ENCODE results near the gene CHST4. TPM values are rescaled to one million over a fixed set of nuclear protein-coding genes. Genes with fewer than 3 reads are reported as not detected.

Gene CHST4
- polyA plus RNA-seq, 1 donor from 2014 or later: not detected

- no peak overlapping the region for H3K4me3 ChIP-seq (ENCODE audit: low read length)
- no peak overlapping the region for H3K9ac ChIP-seq (ENCODE audit: low read length)
- no peaks in the 10 kb centered on the region for H3K9me3 ChIP-seq (ENCODE audit: low read length)
- no peaks in the 10 kb centered on the region for H3K79me2 ChIP-seq (replicated peaks; ENCODE audit: insufficient read depth, low read length)
- no peaks in the 10 kb centered on the region for H3K9me2 ChIP-seq (ENCODE audit: insufficient read depth, low read length)
- no peak overlapping the region for H3K27ac ChIP-seq (ENCODE audit: low read length)
- no peaks in the 10 kb centered on the region for H4K20me1 ChIP-seq (ENCODE audit: insufficient read depth)
- no peak for TF ChIP-seq TAF1 (IDR thresholded peaks at IDR 0.05; ENCODE audit: low read depth)
- no peak for TF ChIP-seq POLR2AphosphoS5 (IDR thresholded peaks at IDR 0.05)
- no peak for TF ChIP-seq EP300 (conservative IDR thresholded peaks at IDR 0.05; ENCODE audit: poor library complexity, severe bottlenecking)
- no peak for TF ChIP-seq CTCF (IDR thresholded peaks at IDR 0.05; ENCODE audit: poor library complexity, severe bottlenecking)
- TF ChIP-seq REST (IDR thresholded peaks at IDR 0.05; ENCODE audit: borderline replicate concordance): no peak
- no peak for TF ChIP-seq MXI1 (conservative IDR thresholded peaks at IDR 0.05; ENCODE audit: poor library complexity, severe bottlenecking)
- no peak for TF ChIP-seq RAD21 (conservative IDR thresholded peaks at IDR 0.05)
- no peak for TF ChIP-seq EZH2 (IDR thresholded peaks at IDR 0.05; ENCODE audit: borderline replicate concordance, insufficient read depth, low read length, poor library complexity, severe bottlenecking)
- TF ChIP-seq SMC3 (conservative IDR thresholded peaks at IDR 0.05; ENCODE audit: poor library complexity): no peak
- H3F3A ChIP-seq (ENCODE audit: insufficient read depth, low read length, poor library complexity, severe bottlenecking): no peaks in the 10 kb centered on the region
- no peak overlapping the region for H3K4me2 ChIP-seq (ENCODE audit: low read length)
- H3K36me3 ChIP-seq (ENCODE audit: insufficient read depth, low read length): no peaks in the 10 kb centered on the region
- no peak overlapping the region for H2AFZ ChIP-seq (ENCODE audit: low read depth, low read length)
- no peaks in the 10 kb centered on the region for H3K27me3 ChIP-seq (ENCODE audit: insufficient read depth, low read depth, low read length)
Observed at GRCh38 chr16:71542377-71542776, 16.2 kb downstream of the CHST4 start.

GRCh38 chr16:71547168-71547567 lies 20.9 kb downstream of the CHST4 start:
- H3F3A ChIP-seq (ENCODE audit: insufficient read depth, low read length, poor library complexity, severe bottlenecking): no peaks in the 10 kb centered on the region
- H3K27me3 ChIP-seq (ENCODE audit: insufficient read depth, low read depth, low read length): no peaks in the 10 kb centered on the region
- no peak for TF ChIP-seq MXI1 (conservative IDR thresholded peaks at IDR 0.05; ENCODE audit: poor library complexity, severe bottlenecking)
- TF ChIP-seq TAF1 (IDR thresholded peaks at IDR 0.05; ENCODE audit: low read depth): no peak
- TF ChIP-seq CTCF (IDR thresholded peaks at IDR 0.05; ENCODE audit: poor library complexity, severe bottlenecking): no peak
- TF ChIP-seq REST (IDR thresholded peaks at IDR 0.05; ENCODE audit: borderline replicate concordance): no peak
- no peaks in the 10 kb centered on the region for H3K9me2 ChIP-seq (ENCODE audit: insufficient read depth, low read length)
- H3K9ac ChIP-seq (ENCODE audit: low read length): no peak overlapping the region
- H3K4me3 ChIP-seq (ENCODE audit: low read length): no peak overlapping the region
- H2AFZ ChIP-seq (ENCODE audit: low read depth, low read length): no peak overlapping the region
- H4K20me1 ChIP-seq (ENCODE audit: insufficient read depth): no peaks in the 10 kb centered on the region
- no peaks in the 10 kb centered on the region for H3K36me3 ChIP-seq (ENCODE audit: insufficient read depth, low read length)
- H3K9me3 ChIP-seq (ENCODE audit: low read length): no peaks in the 10 kb centered on the region
- no peaks in the 10 kb centered on the region for H3K79me2 ChIP-seq (replicated peaks; ENCODE audit: insufficient read depth, low read length)
- no peak overlapping the region for H3K4me2 ChIP-seq (ENCODE audit: low read length)
- no peak overlapping the region for H3K27ac ChIP-seq (ENCODE audit: low read length)

All from neural cell (in vitro differentiated cells).